Calu3 (cell line): Measurements from ENCODE around the gene DIP2A. TPM values are rescaled to one million over a fixed set of nuclear protein-coding genes. Genes with fewer than 3 reads are reported as not detected.

Source experiments
- BruUV-seq: library from RNA; stranded (reverse); fragments of 400-500 nt; replicated peaks from 2 replicates; lab custom pipeline; 2021; lab: Mats Ljungman, UMichigan
- CTCF ChIA-PET: fragments of 300-600 bp; sonication (Branson Sonifier 250); formaldehyde crosslinking; loops from one replicate; lab custom pipeline; 2022; ENCODE audit warnings: antibody characterized with exemption; lab: Charles Lee
- DNase-seq: peaks from one replicate; pipeline ENCODE4 v3.0.0; 2022
- H3K27ac Mint-ChIP-seq: one replicate; pipeline ENCODE4 v1.8.0; 2022; ENCODE audit warnings: mixed read lengths; ENCODE audit not compliant: unreplicated experiment
- H3K27me3 Mint-ChIP-seq: one replicate; pipeline ENCODE4 v1.8.0; 2022; ENCODE audit warnings: mixed read lengths; ENCODE audit not compliant: unreplicated experiment
- H3K36me3 Mint-ChIP-seq: one replicate; pipeline ENCODE4 v1.8.0; 2022; ENCODE audit warnings: mild to moderate bottlenecking, moderate library complexity, mixed read lengths; ENCODE audit not compliant: insufficient read depth, unreplicated experiment
- H3K4me1 Mint-ChIP-seq: one replicate; pipeline ENCODE4 v1.8.0; 2022; ENCODE audit warnings: mild to moderate bottlenecking, low read depth, mixed read lengths; ENCODE audit not compliant: unreplicated experiment
- H3K4me3 Mint-ChIP-seq: one replicate; pipeline ENCODE4 v1.8.0; 2022; ENCODE audit warnings: mild to moderate bottlenecking, low read depth, moderate library complexity, mixed read lengths; ENCODE audit not compliant: unreplicated experiment
- H3K9me3 Mint-ChIP-seq: one replicate; pipeline ENCODE4 v1.8.0; 2022; ENCODE audit warnings: low read depth, mixed read lengths; ENCODE audit not compliant: unreplicated experiment
- intact Hi-C: fragments of 100-400 bp; cut with micrococcal nuclease; formaldehyde crosslinking; loops from one replicate; pipeline ENCODE4 v1.10.0; 2022; ENCODE audit not compliant: unreplicated experiment
- total RNA-seq: library from RNA; stranded (reverse); gene quantifications from 2 replicates; pipeline ENCODE4 v1.2.3, GENCODE V29; 2022
- TF ChIP-seq, protein P1 (sequence below): fragments of 200-600 bp; IDR thresholded peaks from one replicate; pipeline ENCODE4 v1.8.0; 2022; ENCODE audit warnings: antibody characterized with exemption; ENCODE audit not compliant: unreplicated experiment

The DIP2A gene
- total RNA-seq, 1 experiment from 2014 or later = 29.3 TPM

DNA sequence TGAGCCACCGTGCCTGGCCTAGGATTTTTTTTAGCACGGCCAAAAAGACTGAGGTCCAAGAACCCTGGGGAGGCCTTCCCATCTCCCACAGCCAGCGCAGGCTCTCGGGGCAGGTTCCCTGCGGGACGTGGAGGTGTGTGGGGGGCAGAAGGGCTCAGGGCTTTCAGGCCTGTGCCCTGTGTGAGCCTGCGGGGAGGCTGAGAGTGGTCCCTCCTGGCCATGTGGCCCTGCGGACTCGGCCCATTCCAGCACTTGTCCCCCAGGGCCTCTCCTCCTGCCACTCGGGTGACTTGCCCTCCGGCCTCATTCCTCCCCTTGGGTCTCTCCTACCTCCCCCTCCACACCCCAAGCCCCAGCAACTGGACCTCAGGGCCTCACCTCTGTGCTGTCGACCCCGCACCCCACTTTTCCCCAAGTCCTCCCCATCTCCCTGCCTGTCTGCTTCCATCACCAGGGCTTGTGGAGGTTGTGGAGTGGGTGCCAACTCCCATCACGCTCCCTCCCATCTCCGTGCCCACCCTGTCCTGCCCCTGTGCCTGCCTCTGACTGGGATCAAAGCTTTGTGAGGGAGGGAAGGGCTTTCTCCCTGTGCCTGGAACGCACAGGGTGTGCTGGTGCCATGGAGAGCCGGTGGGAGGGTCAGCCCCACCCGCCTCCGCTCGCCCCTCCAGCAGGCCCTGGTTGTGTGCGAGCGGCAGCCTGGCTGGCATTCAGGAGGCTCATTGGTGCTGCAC, 32.2 kb upstream of the DIP2A start:
- no TSS peak for BruUV-seq
- H3K4me1 Mint-ChIP-seq = no peaks in the 10 kb centered on the region
- DNase-seq = no peak
- no peaks in the 10 kb centered on the region for H3K9me3 Mint-ChIP-seq
- intact Hi-C loops = no loop called here
- CTCF ChIA-PET = interaction anchor here (0.7 to 1.2 kb wide), 2 partner anchors 11 to 104 kb away, joined by 3 to 4 read pairs; no protein-coding TSS in a partner anchor
- no peak overlapping the region for H3K4me3 Mint-ChIP-seq
- H3K27me3 Mint-ChIP-seq = no peaks in the 10 kb centered on the region
- no peak overlapping the region for H3K27ac Mint-ChIP-seq
- H3K36me3 Mint-ChIP-seq = peaks cover 23% of the 10 kb centered on the region
- TF ChIP-seq, protein P1, sequence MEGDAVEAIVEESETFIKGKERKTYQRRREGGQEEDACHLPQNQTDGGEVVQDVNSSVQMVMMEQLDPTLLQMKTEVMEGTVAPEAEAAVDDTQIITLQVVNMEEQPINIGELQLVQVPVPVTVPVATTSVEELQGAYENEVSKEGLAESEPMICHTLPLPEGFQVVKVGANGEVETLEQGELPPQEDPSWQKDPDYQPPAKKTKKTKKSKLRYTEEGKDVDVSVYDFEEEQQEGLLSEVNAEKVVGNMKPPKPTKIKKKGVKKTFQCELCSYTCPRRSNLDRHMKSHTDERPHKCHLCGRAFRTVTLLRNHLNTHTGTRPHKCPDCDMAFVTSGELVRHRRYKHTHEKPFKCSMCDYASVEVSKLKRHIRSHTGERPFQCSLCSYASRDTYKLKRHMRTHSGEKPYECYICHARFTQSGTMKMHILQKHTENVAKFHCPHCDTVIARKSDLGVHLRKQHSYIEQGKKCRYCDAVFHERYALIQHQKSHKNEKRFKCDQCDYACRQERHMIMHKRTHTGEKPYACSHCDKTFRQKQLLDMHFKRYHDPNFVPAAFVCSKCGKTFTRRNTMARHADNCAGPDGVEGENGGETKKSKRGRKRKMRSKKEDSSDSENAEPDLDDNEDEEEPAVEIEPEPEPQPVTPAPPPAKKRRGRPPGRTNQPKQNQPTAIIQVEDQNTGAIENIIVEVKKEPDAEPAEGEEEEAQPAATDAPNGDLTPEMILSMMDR = no peak

DNA sequence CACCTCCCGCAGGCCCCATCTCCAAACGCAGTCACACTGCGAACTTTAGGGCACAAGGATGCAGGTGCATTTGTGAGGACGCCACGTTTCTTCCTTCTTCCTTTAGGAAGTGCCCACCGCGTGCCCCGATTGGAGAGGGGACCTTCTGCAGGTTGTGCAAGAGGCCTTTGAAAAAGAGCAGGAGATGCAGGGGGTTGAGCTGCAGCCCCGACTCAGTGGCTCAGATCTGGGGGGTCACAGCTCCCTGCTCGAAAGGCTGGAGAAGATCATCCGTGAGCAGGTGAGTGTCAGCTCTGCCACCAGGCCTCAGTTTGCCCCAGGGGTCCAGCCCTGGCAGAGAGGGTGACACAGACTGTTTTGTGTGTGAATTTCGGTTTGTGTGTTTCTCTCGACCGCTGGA, 31.2 kb upstream of the DIP2A start:
- CTCF ChIA-PET = interaction anchor here (1.2 kb wide), 1 partner anchor 10 kb away, joined by 3 read pairs; no protein-coding TSS in a partner anchor
- Mint-ChIP-seq H3K27ac (no peak overlapping the region), H3K4me1 (no peaks in the 10 kb centered on the region), H3K36me3 (peaks cover 18% of the 10 kb centered on the region), H3K27me3 (no peaks in the 10 kb centered on the region), H3K4me3 (no peak overlapping the region), H3K9me3 (no peaks in the 10 kb centered on the region)
- no peak for DNase-seq
- BruUV-seq = no TSS peak
- intact Hi-C loops = no loop called here
- TF ChIP-seq, protein P1 = no peak

DNA sequence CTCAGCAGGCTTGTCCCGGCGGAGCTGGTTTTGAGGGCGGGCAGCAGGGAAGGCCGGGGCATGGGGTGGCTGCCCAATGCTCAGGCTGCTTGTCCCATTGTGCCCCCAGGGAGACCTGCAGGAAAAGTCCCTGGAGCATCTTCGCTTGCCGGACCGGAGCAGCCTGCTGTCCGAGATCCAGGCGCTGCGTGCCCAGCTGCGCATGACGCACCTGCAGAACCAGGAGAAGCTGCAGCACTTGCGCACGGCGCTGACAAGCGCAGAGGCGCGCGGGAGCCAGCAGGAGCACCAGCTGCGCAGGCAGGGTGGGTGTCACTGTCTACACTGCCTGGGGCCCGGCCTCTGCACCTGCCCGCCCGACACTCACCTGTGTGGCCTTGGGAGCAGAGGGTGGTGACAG, 30.4 kb upstream of the DIP2A start:
- H3K27ac Mint-ChIP-seq = no peak overlapping the region
- DNase-seq = no peak
- TF ChIP-seq, protein P1 = no peak
- intact Hi-C loops = no loop called here
- peaks cover 18% of the 10 kb centered on the region for H3K36me3 Mint-ChIP-seq
- no peaks in the 10 kb centered on the region for H3K4me1 Mint-ChIP-seq
- H3K4me3 Mint-ChIP-seq = no peak overlapping the region
- H3K27me3 Mint-ChIP-seq = no peaks in the 10 kb centered on the region
- CTCF ChIA-PET = no interaction called here
- H3K9me3 Mint-ChIP-seq = no peaks in the 10 kb centered on the region
- no TSS peak for BruUV-seq

DNA sequence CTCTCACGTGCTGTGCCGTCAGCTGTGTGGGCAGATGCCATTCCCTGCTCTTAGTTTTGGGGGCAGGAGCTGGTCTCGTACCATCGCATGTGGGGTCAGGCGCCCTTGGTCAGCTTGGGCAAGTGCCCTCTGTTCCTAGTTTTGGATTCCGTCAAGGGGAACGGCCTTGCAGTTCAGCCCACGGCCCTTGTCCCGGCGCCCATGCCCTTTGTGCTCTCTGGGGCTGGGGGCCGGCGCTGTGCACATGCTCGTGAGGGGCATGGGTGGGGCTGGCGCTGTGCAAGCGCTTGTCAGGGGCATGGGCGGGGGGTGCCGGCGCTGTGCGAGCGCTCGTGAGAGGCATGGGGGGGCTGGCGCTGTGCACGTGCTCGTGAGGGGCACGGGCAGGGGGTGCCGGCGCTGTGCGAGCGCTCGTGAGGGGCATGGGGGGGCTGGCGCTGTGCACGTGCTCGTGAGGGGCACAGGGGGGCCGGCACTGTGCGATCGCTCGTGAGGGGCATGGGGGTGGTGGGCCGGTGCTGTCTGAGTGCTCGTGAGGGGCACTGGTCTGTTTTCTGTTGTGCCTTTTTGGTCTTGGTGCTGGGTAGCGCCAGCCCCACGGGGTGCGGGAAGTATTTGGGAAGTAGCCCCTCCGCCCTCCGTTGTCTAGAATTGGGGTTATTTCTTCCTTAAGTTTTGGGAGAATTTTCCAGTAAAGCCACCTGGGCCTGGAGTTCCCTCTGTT, 29.5 kb upstream of the DIP2A start:
- intact Hi-C loops = no loop called here
- Mint-ChIP-seq H3K27ac (no peak overlapping the region), H3K4me3 (no peak overlapping the region), H3K9me3 (no peaks in the 10 kb centered on the region), H3K4me1 (no peaks in the 10 kb centered on the region), H3K36me3 (peaks cover 18% of the 10 kb centered on the region), H3K27me3 (no peaks in the 10 kb centered on the region)
- DNase-seq = no peak
- CTCF ChIA-PET = no interaction called here
- TF ChIP-seq, protein P1 = no peak
- BruUV-seq = no TSS peak
